DMS53 treated with DMSO at 0.1 percent for 48 hours (cell line): ENCODE data around the gene BICRAL.
"Not testable (repeated sequence)": the region's sequence is repeated elsewhere in the genome, so short reads cannot be mapped to it uniquely, and the experiment has no call there.

Source experiments
- DNase-seq: peaks from one replicate; lab custom pipeline; 2025; ENCODE audit not compliant: unreplicated experiment; lab: John Stamatoyannopoulos, UW

Gene BICRAL, protein sequence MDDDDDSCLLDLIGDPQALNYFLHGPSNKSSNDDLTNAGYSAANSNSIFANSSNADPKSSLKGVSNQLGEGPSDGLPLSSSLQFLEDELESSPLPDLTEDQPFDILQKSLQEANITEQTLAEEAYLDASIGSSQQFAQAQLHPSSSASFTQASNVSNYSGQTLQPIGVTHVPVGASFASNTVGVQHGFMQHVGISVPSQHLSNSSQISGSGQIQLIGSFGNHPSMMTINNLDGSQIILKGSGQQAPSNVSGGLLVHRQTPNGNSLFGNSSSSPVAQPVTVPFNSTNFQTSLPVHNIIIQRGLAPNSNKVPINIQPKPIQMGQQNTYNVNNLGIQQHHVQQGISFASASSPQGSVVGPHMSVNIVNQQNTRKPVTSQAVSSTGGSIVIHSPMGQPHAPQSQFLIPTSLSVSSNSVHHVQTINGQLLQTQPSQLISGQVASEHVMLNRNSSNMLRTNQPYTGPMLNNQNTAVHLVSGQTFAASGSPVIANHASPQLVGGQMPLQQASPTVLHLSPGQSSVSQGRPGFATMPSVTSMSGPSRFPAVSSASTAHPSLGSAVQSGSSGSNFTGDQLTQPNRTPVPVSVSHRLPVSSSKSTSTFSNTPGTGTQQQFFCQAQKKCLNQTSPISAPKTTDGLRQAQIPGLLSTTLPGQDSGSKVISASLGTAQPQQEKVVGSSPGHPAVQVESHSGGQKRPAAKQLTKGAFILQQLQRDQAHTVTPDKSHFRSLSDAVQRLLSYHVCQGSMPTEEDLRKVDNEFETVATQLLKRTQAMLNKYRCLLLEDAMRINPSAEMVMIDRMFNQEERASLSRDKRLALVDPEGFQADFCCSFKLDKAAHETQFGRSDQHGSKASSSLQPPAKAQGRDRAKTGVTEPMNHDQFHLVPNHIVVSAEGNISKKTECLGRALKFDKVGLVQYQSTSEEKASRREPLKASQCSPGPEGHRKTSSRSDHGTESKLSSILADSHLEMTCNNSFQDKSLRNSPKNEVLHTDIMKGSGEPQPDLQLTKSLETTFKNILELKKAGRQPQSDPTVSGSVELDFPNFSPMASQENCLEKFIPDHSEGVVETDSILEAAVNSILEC

DNA sequence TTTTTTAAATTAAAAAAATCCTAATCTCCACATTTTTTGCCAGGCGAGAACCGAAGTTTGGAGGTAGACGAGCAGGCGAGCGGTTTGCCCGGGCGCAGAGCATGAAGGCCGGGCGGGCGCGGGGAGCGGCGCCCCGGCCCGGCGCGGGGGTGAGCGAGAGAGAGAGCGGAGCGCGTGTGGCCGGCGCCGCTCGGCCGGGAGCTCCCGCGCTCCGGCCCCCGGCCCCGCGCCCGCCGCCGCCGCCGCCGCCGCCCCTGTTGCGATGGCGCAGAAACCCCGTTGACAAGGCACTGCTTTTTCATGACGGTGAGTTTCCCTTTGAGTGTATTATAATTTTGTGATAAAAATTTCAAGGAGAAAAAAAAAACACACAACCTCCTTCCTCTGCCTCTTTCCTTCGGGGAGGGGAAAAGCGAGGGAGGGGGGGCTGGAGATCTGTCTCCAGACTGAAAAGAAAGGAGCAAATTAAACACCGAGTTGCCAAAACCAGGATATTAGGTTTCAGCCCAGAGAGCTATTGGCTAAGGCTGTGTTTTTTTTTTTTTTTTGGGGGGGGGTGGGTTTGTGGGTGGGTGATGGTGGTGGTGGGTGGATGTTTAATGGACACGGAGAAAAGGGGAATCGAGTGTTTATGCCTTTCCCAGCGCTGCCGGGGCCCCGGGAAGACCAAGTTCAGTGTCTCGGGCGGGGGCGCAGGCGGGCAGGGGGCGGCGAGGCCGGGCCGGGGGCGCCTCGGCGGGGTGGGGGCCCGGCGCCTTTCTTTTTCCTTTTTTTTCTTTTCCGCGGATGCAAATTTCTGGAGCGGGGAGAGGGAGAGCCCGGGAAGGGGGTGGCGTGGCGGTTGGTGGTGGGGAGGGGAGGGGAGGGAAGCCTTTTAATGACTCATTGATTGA, at the start of gene BICRAL:
BICRAL (plus strand) TSS at position 257 of the 893 bp plus-strand sequence. CDS start 39,971 bp downstream, outside the sequence.
- DNase-seq = peak; percentile 43

DNA sequence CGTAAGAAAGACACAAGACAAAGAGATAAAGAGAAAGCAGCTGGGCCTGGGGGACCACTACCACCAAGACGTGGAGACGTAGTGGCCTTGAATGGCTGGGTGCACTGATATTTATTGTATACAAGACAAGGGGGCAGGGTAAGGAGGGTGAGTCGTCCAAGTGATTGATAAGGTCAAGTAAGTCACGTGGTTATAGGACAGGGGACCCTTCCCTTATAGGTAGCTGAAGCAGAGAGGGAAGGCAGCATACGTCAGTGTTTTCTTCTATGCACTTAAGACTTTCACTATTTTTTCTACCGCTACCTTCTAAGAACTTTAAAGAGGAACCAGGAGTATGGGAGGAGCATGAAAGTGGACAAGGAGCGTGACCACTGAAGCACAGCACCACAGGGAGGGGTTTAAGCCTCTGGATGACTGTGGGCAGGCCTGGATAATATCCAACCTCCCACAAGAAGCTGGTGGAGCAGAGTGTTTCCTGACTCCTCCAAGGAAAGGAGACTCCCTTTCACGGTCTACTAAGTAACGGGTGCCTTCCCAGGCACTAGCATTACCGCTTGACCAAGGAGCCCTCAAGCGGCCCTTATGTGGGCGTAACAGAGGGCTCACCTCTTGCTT, 47.9 kb upstream of the BICRAL start:
- not testable (repeated sequence) for DNase-seq

DNA sequence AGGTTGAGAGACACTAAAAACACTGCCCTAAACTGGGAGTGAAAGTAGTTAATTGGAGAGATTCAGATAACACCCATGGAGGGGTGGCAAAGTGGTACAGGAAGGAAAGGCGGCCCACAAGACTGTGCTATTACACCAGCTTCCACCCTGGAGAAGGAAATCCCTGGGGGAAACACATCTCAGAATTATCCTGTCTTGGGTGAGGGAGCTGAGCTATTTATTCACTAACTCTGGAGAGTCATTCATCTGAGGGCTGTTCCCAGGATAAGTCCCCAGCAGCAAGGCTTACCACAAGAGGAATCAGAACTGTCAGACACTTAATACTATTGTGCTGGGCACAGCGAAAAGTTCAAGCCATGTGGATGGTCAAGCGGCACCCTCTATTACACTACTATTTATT, 45.9 kb upstream of the BICRAL start:
- DNase-seq = no peak

DNA sequence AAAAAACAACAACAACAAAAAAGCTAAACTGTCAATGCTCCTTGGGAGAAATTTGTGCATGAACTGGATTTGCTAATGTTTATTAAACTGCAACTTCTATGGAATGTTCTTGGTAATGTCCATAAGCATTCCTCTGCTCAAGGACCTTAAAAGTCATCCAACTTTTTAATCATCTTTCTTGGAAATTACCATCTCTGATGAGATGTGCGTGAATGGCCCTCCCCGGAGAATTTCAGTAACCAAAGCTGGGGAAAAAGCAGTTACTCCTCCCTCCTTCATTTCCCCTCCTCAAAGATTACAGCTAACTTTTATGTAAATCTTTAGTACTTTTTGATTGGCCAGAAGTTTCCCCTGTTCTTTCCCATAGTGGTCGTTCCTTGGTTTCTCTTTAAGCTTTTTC, 41.1 kb upstream of the BICRAL start:
- no peak for DNase-seq

DNA sequence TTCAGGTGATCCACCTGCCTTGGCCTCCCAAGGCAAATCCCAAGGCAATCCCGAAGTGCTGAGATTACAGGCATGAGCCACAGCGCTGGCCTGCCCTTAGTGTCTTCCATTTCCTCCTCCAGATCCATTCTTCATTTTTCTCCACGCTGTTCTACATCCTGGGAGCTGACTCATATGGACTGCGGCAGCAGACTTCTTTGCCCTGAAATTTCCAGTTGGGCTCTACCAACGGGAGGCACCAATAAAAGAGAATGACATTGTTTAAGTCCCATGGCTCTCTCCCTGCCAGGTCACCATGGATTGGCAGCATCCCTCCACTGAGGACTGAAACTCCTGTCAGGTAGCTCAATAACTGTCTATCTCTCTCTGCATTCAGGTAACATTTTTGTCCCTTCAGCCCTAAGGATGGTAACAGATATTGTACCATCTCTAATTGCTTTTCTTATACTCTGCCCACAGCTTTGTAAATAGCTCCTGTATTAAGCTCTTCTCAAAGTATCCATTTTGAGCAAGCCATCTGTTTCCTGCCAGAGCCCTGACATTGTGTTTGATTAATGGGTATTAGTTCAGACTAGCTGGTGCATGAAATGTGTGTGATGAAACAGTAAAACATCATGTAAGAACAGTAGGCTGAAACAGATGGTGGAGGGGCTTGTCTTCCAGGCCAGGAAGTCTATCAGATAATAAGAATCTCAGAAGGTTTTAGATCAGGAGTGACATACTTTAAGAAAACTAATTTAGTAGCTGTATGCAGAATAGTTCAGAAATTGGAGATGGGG, 39.5 kb upstream of the BICRAL start:
- peak; percentile 70 for DNase-seq

DNA sequence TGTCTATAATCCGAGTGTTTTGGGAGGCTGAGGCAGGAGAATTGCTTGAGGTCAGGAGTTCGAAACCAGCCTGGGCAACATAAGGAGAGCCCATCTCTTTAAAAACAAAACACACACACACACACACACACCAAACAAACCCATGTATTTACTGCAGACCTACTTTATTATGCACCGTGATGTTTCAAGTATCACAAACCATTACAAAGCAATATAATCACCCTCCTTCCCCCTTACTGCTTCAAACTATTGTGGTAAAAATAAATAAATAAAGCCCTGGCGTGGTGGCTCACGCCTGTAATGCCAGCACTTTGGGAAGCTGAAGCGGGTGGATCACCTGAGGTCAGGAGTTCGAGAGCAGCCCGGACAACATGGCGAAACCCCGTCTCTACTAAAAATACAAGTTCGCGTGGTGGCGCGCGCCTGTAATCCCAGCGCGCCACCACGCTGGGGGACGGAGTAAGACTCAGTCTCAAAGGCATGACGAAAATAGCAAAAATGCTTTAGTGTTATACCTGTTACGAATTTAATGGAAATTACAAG, 37.4 kb upstream of the BICRAL start:
- no peak for DNase-seq

DNA sequence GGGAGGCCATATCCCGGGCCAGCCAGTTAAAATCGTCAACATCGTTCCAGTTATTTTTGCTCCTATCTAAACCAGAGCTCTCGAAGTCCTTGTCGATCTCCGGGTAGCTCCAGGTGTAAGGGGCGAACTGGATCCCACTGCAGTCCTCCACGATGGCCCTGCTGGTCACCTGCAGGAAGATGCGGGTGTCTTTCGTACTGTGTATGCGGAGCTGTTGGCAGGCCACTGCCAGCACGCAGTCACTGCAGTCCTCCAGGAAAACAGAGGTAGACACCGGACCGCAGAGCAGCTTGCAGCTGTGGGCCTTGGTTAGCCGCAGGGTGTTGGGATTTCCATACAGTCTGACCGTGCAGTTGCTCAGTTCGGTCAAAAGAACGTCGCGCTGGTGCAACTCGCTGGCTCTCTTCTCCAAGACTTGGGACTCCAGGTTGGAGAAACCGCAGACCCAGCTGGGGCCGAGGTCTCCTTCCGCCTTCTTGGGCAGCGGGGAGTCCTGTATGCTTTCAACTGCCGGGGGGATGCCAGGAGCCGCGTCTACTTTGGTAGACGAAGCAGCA, 36.7 kb upstream of the BICRAL start:
- DNase-seq = no peak

DNA sequence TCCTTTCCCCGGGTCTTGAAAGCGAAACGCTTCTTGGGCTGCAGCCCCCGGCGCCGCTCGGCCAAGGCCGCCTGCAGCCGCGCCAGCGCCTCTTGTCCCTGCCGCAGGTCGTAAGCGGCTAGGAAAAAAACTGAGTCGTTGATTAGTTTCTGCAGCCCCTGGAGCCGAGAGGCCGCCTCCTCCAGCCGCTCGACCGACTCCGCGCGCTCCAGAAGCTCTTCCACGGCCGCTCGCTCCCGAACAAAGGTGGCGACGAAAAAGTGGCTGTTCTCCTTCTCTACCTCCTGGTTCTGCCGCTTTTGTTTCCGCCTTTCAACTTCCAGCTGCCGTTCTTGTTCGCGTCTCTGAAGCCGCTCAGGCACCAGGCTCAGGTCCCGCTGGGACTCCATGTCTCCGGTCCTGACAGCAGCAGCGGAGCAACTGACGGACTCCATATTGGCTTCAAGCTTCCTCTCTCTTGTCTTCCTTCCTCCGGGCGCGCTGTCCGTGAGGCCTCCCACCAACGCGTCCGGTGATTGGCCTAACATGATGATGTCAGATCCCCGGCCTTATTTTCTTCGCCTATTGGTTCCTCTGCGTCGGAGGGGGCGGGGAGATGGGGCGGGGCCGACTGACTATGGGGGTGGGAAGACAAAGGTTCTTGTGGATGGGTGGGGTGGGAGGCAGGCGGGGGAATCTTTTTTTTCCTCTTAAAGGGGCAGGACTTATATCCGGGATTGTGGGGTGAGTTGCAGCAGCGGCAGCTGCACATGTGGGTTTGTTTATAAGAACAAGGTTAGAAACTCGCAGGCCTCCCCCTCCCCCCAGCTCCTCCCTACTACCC, 36.0 kb upstream of the BICRAL start, which contains the start of gene TBCC:
TBCC (minus strand) TSS at position 464 of the 823 bp plus-strand sequence; CDS start at position 434, 30 bp downstream.
- peak; percentile 96 for DNase-seq

DNA sequence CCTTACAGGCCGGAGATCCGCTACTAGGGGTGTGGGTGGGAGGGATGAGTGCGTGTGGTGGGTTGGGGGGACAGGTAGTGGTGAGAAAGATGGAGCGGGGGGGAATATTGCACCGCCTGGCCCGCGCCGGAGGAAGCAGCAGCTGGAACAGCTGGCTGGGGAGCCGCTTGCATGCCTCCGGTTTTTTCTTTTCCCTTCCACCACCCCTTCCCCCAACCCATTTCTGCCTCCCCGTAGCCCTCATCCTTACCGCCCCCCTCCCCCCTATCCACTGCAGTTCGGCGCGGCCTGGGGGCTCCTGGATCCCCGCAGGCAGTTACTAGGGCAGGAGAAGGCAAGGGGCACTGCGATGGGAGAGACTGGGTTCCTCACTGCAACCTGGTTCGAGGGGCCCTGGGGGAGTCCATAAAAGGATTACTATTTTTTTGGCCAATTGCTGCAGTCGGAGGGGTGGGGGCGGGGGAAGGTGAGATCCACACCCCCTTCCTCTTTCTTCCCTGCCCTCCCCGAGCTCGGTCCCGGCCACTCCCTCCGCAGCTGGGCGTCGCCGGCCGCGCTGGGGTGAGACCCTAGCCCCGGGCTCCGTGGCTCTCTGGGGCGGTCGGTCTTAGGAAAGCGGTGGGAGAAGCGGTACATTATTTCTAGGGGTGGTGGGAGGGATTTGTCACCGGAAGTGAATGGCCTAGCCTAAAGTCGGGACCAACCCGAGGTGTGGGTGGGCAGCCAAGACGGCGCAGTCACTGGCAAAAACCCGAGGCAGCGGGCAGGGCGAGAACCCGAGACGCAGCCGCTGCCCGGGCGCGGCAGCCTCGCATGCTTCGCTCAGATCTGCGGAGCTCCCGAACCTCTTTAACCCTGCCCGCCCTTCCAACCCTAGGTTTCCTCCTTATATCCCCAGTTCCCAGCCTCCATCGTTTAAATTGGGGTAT, 35.1 kb upstream of the BICRAL start:
- DNase-seq = peak; percentile 66

DNA sequence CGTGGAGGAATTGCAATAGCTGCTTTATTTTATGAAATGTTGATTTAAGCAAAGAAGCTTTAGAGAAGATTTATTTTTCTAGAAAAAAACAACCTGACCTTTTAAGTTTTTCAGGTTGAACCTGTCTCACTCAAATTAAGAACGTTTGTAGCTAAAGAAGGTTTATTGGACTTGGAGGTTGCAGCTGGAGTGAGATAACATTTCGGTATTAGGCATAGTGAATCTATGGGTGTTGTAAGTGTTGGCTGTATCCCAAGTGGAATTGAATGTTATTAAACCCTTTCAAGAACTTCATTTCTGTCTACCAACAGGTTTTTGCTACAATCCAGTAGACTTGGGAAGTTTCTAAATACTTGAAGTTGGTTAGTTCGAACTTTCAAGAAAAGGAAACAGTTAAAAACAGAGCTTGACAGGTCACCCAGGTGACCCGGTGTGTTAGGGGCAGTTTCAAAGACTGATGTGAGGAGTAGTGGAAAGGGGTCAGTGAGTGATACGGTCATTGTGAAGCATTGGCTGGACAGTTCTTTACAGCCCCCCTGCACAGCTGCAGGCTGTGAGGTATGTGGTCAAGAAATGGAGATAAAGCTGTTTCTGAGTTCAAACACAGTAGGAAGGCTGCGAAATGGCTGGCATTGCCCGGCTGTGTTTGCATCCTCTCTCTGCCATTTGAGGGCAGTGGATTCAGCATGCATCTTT, 33.5 kb upstream of the BICRAL start:
- DNase-seq = no peak

DNA sequence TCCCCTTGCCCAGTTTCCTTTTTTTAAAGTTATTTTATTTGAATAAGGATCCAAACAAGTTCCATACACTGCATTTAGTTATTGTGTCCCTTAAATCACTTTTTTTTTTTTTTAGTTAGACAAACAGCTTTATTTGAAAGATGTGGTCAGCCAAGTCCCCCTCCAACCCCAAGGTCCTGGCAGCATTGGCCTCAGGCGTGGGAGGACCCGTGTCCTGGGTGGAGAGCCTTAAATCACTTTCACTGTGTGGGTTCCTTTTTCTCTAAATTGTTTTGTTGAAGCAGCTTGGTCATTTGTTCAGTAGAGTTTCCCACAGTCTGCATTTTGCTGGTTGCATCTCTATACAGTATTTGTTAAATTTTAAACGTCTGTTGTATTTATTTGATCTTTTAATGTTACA, 30.8 kb upstream of the BICRAL start:
- DNase-seq = no peak

DNA sequence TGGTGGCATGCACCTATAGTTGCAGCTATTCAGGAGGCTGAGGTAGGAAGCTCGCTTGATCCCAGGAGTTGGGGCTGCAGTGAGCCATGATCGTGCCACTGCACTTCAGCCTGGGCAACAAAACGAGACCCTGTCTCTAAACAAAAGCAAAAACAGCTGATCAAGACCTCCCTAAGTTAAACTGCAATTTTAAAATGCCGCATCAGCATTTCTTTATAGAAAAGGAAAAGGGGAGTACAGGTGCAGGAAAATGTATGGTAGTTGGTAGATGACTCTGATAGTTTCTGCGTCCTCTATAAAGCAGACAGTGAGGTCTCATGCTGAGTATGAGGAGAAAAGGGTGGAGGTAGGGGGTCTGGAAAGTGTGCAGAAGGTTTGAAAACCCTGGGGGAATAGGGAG, 27.1 kb upstream of the BICRAL start:
- no peak for DNase-seq

DNA sequence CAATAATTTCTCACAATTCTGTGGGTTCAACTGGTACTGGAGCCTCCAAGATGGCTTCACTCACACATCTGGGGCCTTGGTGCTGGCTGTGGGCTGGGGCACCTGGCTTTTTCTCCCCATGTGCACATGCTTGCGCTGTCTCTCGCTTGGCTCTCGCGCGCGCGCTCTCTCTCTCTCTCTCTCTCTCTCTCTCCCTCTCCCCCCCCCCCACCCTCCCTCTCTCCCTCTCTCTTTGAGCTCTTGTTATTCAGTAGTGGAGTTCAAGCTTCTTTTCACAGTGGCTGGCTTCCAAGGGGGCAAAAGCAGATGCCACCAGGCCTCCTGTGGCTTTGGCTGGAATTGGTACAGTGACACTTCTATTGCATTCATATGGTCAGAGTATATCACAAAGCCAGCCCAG, 25.1 kb upstream of the BICRAL start:
- no peak for DNase-seq

DNA sequence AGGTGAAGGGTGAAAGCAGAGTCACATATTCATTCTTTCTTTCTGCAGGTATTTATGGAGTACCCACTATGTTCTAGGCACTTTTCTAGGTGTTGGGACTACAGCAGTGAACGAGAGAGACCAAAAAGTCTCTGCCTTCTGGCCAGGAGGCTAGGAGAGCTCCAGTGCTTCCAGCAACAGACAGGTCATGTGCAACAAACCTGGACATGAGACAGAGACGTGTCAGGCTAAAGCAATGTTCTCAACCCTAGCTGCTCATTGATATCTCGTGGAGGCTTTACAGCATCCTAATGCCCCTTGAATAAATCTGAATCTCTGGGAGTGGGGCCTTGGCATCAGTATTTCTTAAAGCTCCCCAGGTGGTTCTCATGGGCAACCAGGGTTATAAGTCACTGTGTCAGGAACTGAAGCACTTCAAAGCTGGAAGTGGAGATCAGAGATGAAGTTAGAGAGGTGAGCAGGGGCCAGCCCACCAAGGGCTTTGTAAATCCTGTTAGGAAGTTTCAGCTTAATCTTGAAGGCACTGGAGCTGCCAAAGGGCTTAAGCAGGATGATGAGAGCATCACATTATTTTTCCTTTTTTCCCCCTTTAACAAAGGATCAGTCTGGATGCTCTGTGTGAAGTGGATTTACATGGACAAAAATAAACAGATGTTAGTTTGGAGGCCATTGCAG, 23.0 kb upstream of the BICRAL start:
- no peak for DNase-seq

DNA sequence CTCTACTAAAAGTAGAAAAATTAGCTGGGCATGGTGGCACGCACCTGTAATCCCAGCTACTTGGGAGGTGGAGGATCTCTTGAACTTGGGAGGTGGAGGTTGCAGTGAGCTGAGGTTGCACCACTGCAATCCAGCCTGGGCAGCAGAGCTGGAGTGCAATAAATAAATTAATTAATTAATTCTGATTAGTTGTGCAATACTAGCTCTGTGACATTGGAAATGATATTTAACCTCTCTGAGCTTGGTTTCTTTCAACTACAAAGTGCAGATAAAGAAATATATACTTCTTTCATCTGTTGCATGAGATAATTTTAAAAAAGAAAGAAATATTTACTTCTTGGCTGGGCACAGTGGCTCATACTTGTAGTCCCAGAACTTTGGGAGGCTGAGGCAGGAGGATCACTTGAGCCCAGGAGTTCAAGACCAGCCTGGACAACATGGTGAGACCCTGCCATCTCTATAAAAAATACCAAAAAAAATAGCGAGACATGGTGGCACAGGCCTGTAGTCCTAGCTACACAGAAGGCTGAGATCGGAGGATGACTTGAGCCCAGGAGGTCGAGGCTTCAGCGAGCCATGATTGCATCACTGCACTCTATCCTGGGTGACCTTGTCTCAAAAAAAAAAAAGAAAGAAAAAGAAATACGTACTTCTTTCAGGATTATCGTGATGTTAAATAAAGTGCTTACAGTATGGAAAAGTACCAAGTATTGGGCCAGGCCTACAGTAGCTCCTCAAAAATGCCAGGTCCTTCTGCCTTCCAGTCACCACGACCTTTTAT, 20.4 kb upstream of the BICRAL start:
- DNase-seq = no peak
